ENCODE results near the gene MAML3.

DNA sequence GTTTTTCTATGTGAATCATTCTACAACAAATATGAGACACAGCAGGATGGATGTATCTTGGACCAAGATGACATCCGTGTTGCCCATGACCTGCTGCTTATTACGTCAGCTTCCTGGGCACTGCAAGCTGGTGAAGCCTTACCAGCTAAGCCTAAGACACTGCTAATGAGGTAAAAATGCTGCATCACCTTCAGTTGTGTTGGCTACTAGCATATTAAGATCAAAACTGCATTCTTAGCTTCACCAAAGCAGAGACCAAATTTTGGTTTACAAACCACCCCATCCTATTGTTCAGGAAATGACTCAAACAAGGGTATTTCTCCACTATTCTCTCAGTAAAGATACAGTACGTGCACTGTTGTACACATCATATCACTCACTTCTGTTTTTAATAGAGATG lies 50.3 kb downstream of the MAML3 start:
- no peak for TF ChIP-seq POLR2A (IDR thresholded peaks at IDR 0.05)
- TF ChIP-seq, protein P1, sequence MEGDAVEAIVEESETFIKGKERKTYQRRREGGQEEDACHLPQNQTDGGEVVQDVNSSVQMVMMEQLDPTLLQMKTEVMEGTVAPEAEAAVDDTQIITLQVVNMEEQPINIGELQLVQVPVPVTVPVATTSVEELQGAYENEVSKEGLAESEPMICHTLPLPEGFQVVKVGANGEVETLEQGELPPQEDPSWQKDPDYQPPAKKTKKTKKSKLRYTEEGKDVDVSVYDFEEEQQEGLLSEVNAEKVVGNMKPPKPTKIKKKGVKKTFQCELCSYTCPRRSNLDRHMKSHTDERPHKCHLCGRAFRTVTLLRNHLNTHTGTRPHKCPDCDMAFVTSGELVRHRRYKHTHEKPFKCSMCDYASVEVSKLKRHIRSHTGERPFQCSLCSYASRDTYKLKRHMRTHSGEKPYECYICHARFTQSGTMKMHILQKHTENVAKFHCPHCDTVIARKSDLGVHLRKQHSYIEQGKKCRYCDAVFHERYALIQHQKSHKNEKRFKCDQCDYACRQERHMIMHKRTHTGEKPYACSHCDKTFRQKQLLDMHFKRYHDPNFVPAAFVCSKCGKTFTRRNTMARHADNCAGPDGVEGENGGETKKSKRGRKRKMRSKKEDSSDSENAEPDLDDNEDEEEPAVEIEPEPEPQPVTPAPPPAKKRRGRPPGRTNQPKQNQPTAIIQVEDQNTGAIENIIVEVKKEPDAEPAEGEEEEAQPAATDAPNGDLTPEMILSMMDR (IDR thresholded peaks at IDR 0.05), result no peak
- TF ChIP-seq POLR2AphosphoS5 (IDR thresholded peaks at IDR 0.05), result no peak

Measured in transverse colon (tissue), 4 donors.